HepG2 (cell line): ENCODE measurements around the gene TOM1L2. TPM values are rescaled to one million over a fixed set of nuclear protein-coding genes. Genes with fewer than 3 reads are reported as not detected.
A peak's percentile ranks its signal among the peaks of the same experiment; 100 is the strongest.

Experiments
- GATAD1 ChIP-seq: IDR thresholded peaks from 2 replicates; pipeline ENCODE4 v1.6.1; 2016; ENCODE audit warnings: missing genetic modification reagents, missing compliant biosample characterization
- NFYB ChIP-seq: sonication (generic); formaldehyde crosslinking; IDR thresholded peaks from 2 replicates; pipeline ENCODE4 v1.4.0; 2020; ENCODE audit warnings: missing genetic modification reagents
- POGZ ChIP-seq: sonication (generic); formaldehyde crosslinking; IDR thresholded peaks from 2 replicates; pipeline ENCODE4 v1.4.0; 2020; ENCODE audit warnings: mild to moderate bottlenecking, missing genetic modification reagents
- ZFP36L1 ChIP-seq: sonication (generic); formaldehyde crosslinking; IDR thresholded peaks from 2 replicates; pipeline ENCODE4 v1.8.0; 2022; ENCODE audit warnings: mild to moderate bottlenecking, missing genetic modification reagents, moderate library complexity
- ZNF251 ChIP-seq: sonication (generic); formaldehyde crosslinking; IDR thresholded peaks from 2 replicates; pipeline ENCODE4 v1.9.0; 2021; ENCODE audit warnings: mild to moderate bottlenecking, missing genetic modification reagents
- ZNF605 ChIP-seq: sonication (generic); formaldehyde crosslinking; IDR thresholded peaks from 2 replicates; pipeline ENCODE4 v1.8.0; 2022; ENCODE audit warnings: mild to moderate bottlenecking, missing genetic modification reagents
- ZNF768 ChIP-seq: sonication (generic); formaldehyde crosslinking; IDR thresholded peaks from 2 replicates; pipeline ENCODE4 v1.4.0; 2020; ENCODE audit warnings: missing genetic modification reagents
- polyA plus RNA-seq, 8 experiments: library from polyadenylated mRNA; depleted of rRNA in 3 of 8; stranded (reverse) in 7 of 8; unstranded in 1 of 8; fragments of >200 nt; fragmentation: Illumina TruSeq in 4 of 8; extraction: Trizol in 4 of 8; gene quantifications; 2 replicates each; pipeline versions ENCODE4 v1.2.1 to v1.2.3, GENCODE V29; 2011 to 2016; ENCODE audit warnings: low read depth in 4 of 8, missing spikeins in 1 of 8, mixed read lengths in 1 of 8; ENCODE audit not compliant: insufficient read depth in 1 of 8
- total RNA-seq, 5 experiments: library from RNA; depleted of rRNA; stranded (reverse); fragments of >200 nt; fragmentation: Illumina TruSeq; extraction: Trizol; gene quantifications; 2 replicates each; pipeline ENCODE4 v1.2.3, GENCODE V29; 2016; ENCODE audit warnings: low read depth in 1 of 5
- TF ChIP-seq, protein P1 (sequence below): sonication (generic); formaldehyde crosslinking; IDR thresholded peaks from 2 replicates; pipeline ENCODE4 v1.5.0; 2020; ENCODE audit warnings: mild to moderate bottlenecking, missing genetic modification reagents
- TF ChIP-seq, protein P2 (sequence below): IDR thresholded peaks from 2 replicates; pipeline ENCODE4 v1.6.1; 2012; ENCODE audit warnings: low read depth, low read length, improper control_type of control experiment
- TF ChIP-seq, protein P3 (sequence below): sonication (generic); formaldehyde crosslinking; IDR thresholded peaks from 2 replicates; pipeline ENCODE4 v1.5.0; 2020; ENCODE audit warnings: mild to moderate bottlenecking, missing genetic modification reagents, borderline replicate concordance
- TF ChIP-seq, protein P4 (sequence below), 2 experiments: sonication (generic) in 1 of 2; formaldehyde crosslinking in 1 of 2; IDR thresholded peaks; 2 replicates each; pipeline versions ENCODE4 v1.4.0 to v1.6.1; 2016 to 2020; ENCODE audit warnings: borderline replicate concordance in 1 of 2, low read depth in 1 of 2, mild to moderate bottlenecking in 1 of 2, missing genetic modification reagents in 1 of 2

The TOM1L2 gene
- total and polyA plus RNA-seq, 2 of the 13 experiments (the other 11 are each of a cell fraction or from before 2014, with no cell fraction given), result 4.7 to 7.4 TPM

DNA sequence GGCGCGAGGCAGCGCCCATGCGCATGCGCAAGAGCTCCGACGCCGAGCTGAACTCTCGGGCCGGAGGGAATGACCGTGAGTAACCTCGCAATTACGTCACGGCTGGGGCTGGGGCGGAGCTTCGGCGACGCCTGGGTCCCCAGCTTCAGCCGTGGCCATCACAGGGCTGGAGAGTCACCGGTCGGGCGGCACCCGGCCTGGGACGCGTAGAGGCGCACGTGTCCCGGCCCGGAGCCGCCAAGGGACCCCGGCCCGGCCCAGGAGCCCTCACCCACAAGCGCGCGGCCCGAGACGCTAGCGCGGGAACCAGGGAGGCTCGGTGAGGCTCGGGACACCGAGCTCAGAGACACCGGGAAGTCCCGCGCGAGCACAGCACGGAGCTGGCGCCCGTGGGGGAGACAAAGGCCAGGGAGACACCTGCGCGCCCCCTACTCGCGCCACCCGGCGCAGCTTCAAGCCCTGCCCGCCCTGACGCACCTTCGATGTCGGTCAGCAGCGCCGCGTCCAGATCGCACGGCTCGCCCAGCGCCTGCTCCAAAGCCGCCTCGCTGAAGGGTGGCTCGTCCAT is 135.9 kb downstream of the TOM1L2 start (continued):
- TF ChIP-seq, protein P1, sequence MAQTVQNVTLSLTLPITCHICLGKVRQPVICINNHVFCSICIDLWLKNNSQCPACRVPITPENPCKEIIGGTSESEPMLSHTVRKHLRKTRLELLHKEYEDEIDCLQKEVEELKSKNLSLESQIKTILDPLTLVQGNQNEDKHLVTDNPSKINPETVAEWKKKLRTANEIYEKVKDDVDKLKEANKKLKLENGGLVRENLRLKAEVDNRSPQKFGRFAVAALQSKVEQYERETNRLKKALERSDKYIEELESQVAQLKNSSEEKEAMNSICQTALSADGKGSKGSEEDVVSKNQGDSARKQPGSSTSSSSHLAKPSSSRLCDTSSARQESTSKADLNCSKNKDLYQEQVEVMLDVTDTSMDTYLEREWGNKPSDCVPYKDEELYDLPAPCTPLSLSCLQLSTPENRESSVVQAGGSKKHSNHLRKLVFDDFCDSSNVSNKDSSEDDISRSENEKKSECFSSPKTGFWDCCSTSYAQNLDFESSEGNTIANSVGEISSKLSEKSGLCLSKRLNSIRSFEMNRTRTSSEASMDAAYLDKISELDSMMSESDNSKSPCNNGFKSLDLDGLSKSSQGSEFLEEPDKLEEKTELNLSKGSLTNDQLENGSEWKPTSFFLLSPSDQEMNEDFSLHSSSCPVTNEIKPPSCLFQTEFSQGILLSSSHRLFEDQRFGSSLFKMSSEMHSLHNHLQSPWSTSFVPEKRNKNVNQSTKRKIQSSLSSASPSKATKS (CRISPR knock-in tag), result peak; percentile 54; the same call in 1 of the 2 replicates
- no peak; the same call in 1 of the 2 replicates for TF ChIP-seq GATAD1 (CRISPR knock-in tag)
- TF ChIP-seq ZNF605, result peak; percentile 86
- no peak; the same call in 1 of the 2 replicates for TF ChIP-seq NFYB (CRISPR knock-in tag)
- TF ChIP-seq ZFP36L1 (CRISPR knock-in tag), result peak; percentile 97
- peak; percentile 32; the same call in 1 of the 2 replicates for TF ChIP-seq POGZ (CRISPR knock-in tag)
- TF ChIP-seq, protein P2, sequence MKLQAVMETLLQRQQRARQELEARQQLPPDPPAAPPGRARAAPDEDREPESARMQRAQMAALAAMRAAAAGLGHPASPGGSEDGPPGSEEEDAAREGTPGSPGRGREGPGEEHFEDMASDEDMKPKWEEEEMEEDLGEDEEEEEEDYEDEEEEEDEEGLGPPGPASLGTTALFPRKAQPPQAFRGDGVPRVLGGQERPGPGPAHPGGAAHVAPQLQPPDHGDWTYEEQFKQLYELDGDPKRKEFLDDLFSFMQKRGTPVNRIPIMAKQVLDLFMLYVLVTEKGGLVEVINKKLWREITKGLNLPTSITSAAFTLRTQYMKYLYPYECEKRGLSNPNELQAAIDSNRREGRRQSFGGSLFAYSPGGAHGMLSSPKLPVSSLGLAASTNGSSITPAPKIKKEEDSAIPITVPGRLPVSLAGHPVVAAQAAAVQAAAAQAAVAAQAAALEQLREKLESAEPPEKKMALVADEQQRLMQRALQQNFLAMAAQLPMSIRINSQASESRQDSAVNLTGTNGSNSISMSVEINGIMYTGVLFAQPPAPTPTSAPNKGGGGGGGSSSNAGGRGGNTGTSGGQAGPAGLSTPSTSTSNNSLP, result no peak; the same call in 1 of the 2 replicates
- TF ChIP-seq, protein P3, sequence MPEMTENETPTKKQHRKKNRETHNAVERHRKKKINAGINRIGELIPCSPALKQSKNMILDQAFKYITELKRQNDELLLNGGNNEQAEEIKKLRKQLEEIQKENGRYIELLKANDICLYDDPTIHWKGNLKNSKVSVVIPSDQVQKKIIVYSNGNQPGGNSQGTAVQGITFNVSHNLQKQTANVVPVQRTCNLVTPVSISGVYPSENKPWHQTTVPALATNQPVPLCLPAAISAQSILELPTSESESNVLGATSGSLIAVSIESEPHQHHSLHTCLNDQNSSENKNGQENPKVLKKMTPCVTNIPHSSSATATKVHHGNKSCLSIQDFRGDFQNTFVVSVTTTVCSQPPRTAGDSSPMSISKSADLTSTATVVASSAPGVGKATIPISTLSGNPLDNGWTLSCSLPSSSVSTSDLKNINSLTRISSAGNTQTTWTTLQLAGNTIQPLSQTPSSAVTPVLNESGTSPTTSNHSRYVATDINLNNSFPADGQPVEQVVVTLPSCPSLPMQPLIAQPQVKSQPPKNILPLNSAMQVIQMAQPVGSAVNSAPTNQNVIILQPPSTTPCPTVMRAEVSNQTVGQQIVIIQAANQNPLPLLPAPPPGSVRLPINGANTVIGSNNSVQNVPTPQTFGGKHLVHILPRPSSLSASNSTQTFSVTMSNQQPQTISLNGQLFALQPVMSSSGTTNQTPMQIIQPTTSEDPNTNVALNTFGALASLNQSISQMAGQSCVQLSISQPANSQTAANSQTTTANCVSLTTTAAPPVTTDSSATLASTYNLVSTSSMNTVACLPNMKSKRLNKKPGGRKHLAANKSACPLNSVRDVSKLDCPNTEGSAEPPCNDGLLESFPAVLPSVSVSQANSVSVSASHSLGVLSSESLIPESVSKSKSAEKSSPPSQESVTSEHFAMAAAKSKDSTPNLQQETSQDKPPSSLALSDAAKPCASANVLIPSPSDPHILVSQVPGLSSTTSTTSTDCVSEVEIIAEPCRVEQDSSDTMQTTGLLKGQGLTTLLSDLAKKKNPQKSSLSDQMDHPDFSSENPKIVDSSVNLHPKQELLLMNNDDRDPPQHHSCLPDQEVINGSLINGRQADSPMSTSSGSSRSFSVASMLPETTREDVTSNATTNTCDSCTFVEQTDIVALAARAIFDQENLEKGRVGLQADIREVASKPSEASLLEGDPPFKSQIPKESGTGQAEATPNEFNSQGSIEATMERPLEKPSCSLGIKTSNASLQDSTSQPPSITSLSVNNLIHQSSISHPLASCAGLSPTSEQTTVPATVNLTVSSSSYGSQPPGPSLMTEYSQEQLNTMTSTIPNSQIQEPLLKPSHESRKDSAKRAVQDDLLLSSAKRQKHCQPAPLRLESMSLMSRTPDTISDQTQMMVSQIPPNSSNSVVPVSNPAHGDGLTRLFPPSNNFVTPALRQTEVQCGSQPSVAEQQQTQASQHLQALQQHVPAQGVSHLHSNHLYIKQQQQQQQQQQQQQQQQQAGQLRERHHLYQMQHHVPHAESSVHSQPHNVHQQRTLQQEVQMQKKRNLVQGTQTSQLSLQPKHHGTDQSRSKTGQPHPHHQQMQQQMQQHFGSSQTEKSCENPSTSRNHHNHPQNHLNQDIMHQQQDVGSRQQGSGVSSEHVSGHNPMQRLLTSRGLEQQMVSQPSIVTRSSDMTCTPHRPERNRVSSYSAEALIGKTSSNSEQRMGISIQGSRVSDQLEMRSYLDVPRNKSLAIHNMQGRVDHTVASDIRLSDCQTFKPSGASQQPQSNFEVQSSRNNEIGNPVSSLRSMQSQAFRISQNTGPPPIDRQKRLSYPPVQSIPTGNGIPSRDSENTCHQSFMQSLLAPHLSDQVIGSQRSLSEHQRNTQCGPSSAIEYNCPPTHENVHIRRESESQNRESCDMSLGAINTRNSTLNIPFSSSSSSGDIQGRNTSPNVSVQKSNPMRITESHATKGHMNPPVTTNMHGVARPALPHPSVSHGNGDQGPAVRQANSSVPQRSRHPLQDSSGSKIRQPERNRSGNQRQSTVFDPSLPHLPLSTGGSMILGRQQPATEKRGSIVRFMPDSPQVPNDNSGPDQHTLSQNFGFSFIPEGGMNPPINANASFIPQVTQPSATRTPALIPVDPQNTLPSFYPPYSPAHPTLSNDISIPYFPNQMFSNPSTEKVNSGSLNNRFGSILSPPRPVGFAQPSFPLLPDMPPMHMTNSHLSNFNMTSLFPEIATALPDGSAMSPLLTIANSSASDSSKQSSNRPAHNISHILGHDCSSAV (CRISPR knock-in tag), result 0 out of 2 replicates have a peak, but pooled peaks have one; percentile 69
- TF ChIP-seq ZNF768, result peak; percentile 95
- TF ChIP-seq, protein P4, sequence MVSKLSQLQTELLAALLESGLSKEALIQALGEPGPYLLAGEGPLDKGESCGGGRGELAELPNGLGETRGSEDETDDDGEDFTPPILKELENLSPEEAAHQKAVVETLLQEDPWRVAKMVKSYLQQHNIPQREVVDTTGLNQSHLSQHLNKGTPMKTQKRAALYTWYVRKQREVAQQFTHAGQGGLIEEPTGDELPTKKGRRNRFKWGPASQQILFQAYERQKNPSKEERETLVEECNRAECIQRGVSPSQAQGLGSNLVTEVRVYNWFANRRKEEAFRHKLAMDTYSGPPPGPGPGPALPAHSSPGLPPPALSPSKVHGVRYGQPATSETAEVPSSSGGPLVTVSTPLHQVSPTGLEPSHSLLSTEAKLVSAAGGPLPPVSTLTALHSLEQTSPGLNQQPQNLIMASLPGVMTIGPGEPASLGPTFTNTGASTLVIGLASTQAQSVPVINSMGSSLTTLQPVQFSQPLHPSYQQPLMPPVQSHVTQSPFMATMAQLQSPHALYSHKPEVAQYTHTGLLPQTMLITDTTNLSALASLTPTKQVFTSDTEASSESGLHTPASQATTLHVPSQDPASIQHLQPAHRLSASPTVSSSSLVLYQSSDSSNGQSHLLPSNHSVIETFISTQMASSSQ (IDR thresholded peaks at IDR 0.05; ENCODE audit: low read depth), result no peak
- TF ChIP-seq, protein P4 (CRISPR knock-in tag; IDR thresholded peaks at IDR 0.05; ENCODE audit: borderline replicate concordance), result peak; percentile 52; the same call in 1 of the 2 replicates
- TF ChIP-seq ZNF251 (CRISPR knock-in tag), result peak; percentile 74; the same call in 1 of the 2 replicates
